Activated CD4-positive, alpha-beta T cell treated with anti-CD3 and anti-CD28 coated beads, Interleukin-2, amount 10 ng/mL, durations not matched to agents 7 days and 5 days (primary cell): ENCODE measurements around the gene CCSER1. TPM values are rescaled to one million over a fixed set of nuclear protein-coding genes. Genes with fewer than 3 reads are reported as not detected.
"Not testable (repeated sequence)": the region's sequence is repeated elsewhere in the genome, so short reads cannot be mapped to it uniquely, and the experiment has no call there.

Source experiments
- CTCF ChIA-PET: fragments of 350-600 bp; sonication (Branson Sonifier 250); formaldehyde crosslinking; loops from one replicate; lab custom pipeline; 2021; ENCODE audit warnings: antibody characterized with exemption; lab: Charles Lee
- POLR2A ChIA-PET: fragments of 350-600 bp; sonication (Branson Sonifier 250); formaldehyde crosslinking; loops from one replicate; lab custom pipeline; 2021; ENCODE audit warnings: antibody characterized with exemption; lab: Charles Lee
- DNase-seq: peaks from one replicate; pipeline ENCODE4 v3.0.0-alpha.2; 2020
- H3K27ac Mint-ChIP-seq: one replicate; pipeline ENCODE4 v1.8.0; 2021; ENCODE audit warnings: mild to moderate bottlenecking, moderate library complexity, mixed read lengths
- H3K27me3 Mint-ChIP-seq: one replicate; pipeline ENCODE4 v1.8.0; 2021; ENCODE audit warnings: mixed read lengths
- H3K36me3 Mint-ChIP-seq: one replicate; pipeline ENCODE4 v1.8.0; 2021; ENCODE audit warnings: low read depth, mixed read lengths
- H3K4me1 Mint-ChIP-seq: one replicate; pipeline ENCODE4 v1.8.0; 2021; ENCODE audit warnings: mixed read lengths
- H3K4me3 Mint-ChIP-seq: one replicate; pipeline ENCODE4 v1.8.0; 2021; ENCODE audit warnings: mild to moderate bottlenecking, moderate library complexity, mixed read lengths
- H3K9me3 Mint-ChIP-seq: one replicate; pipeline ENCODE4 v1.8.0; 2021; ENCODE audit warnings: mixed read lengths
- total RNA-seq, 2 experiments: library from RNA; stranded (reverse); gene quantifications; one replicate each; pipeline ENCODE4 v1.2.3, GENCODE V29; 2021

CCSER1 gene
- total RNA-seq, 2 experiments from 2014 or later = 0.15 TPM; not detected in 1

GRCh38 chr4:90903413-90903812, 776.2 kb downstream of the CCSER1 start:
- H3K27ac Mint-ChIP-seq, H3K4me1 Mint-ChIP-seq, CTCF ChIA-PET, DNase-seq, H3K27me3 Mint-ChIP-seq, H3K4me3 Mint-ChIP-seq, H3K36me3 Mint-ChIP-seq, POLR2A ChIA-PET: not testable (repeated sequence)
- H3K9me3 Mint-ChIP-seq = peaks cover 16% of the 10 kb centered on the region

- H3K4me1 Mint-ChIP-seq = no peaks in the 10 kb centered on the region
- H3K27me3 Mint-ChIP-seq = no peaks in the 10 kb centered on the region
- no peak for DNase-seq
- H3K4me3 Mint-ChIP-seq = no peak overlapping the region
- peaks cover 16% of the 10 kb centered on the region for H3K9me3 Mint-ChIP-seq
- POLR2A ChIA-PET = no interaction called here
- H3K27ac Mint-ChIP-seq = no peak overlapping the region
- no peaks in the 10 kb centered on the region for H3K36me3 Mint-ChIP-seq
- CTCF ChIA-PET = no interaction called here
Observed at GRCh38 chr4:90904021-90904420, 776.8 kb downstream of the CCSER1 start.

- H3K4me1 Mint-ChIP-seq = no peaks in the 10 kb centered on the region
- H3K27ac Mint-ChIP-seq = no peak overlapping the region
- CTCF ChIA-PET = no interaction called here
- DNase-seq = no peak
- no peaks in the 10 kb centered on the region for H3K36me3 Mint-ChIP-seq
- peaks cover 11% of the 10 kb centered on the region for H3K9me3 Mint-ChIP-seq
- no peaks in the 10 kb centered on the region for H3K27me3 Mint-ChIP-seq
- POLR2A ChIA-PET = no interaction called here
- H3K4me3 Mint-ChIP-seq = no peak overlapping the region
Observed at GRCh38 chr4:90906239-90906638, 779.0 kb downstream of the CCSER1 start.

DNA sequence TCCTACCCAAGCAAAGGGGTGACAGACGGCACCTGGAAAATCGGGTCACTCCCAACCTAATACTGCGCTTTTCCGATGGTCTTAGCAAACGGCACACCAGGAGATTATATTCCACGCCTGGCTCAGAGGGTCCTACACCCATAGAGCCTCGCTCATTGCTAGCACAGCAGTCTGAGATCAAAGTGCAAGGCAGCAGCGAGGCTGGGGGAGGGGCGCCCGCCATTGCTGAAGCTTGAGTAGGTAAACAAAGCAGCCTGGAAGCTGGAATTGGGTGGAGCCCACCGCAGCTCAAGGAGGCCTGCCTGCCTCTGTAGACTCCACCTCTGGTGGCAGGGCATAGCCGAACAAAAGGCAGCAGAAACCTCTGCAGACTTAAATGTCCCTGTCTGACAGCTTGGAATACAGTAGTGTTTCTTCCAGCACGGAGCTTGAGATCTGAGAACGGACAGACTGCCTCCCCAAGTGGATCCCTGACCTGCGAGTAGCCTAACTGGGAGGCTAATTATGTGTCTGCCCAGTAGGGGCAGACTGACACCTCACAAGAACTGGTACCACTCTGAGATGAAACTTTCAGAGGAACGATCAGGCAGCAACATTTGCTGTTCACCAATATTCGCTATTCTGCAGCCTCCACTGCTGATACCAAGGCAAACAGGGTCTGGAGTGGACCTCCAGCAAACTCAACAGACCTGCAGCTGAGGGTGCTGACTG, 784.7 kb downstream of the CCSER1 start:
- H3K36me3 Mint-ChIP-seq, H3K27ac Mint-ChIP-seq, H3K4me3 Mint-ChIP-seq, POLR2A ChIA-PET, H3K4me1 Mint-ChIP-seq, H3K27me3 Mint-ChIP-seq, CTCF ChIA-PET, DNase-seq: not testable (repeated sequence)
- H3K9me3 Mint-ChIP-seq = peaks cover 11% of the 10 kb centered on the region

DNA sequence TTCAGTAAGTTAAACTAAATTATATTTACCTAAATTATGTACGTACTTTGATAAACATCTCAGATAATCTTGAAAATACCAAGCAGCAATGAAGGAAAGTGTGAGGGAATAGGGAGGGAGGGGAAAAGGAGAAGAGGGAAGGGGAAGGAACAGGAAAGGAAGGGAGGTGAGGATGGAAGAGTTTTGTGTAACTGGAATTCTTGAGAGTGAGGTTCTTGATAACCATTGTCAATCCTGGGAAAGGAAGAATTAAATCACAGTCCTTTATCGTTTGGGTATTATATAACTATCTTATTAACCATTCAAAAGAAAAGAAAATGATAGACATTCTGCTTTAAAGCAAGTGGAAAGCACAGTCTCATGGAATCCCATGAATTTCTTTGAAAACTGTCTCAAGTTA, 795.0 kb downstream of the CCSER1 start:
- H3K36me3 Mint-ChIP-seq = no peaks in the 10 kb centered on the region
- ChIA-PET CTCF (no interaction called here), POLR2A (no interaction called here)
- DNase-seq = no peak
- no peaks in the 10 kb centered on the region for H3K4me1 Mint-ChIP-seq
- H3K9me3 Mint-ChIP-seq = no peaks in the 10 kb centered on the region
- H3K27me3 Mint-ChIP-seq = no peaks in the 10 kb centered on the region
- H3K27ac Mint-ChIP-seq = no peak overlapping the region
- no peak overlapping the region for H3K4me3 Mint-ChIP-seq

DNA sequence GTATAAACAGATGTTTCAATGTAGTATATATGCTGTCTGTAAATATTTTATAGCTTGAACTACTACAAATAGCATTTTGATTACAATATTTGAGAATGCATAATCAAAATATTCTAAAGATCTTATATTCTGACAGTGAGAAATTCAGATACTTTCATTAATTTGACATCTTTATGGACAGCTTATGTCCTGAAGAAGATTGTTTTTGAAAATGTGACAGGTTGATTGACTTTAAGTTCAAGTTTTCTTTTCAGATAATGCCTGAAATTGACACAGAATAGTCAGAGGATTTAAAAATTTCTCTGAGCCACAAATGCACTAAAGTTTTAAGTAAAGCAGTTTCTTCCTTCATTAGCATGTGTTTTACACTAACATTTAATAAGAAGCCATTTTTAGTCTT, 799.8 kb downstream of the CCSER1 start:
- no peak for DNase-seq
- Mint-ChIP-seq H3K4me1 (no peaks in the 10 kb centered on the region), H3K36me3 (no peaks in the 10 kb centered on the region), H3K27me3 (no peaks in the 10 kb centered on the region), H3K9me3 (no peaks in the 10 kb centered on the region), H3K4me3 (no peak overlapping the region), H3K27ac (no peak overlapping the region)
- ChIA-PET CTCF (no interaction called here), POLR2A (no interaction called here)

DNA sequence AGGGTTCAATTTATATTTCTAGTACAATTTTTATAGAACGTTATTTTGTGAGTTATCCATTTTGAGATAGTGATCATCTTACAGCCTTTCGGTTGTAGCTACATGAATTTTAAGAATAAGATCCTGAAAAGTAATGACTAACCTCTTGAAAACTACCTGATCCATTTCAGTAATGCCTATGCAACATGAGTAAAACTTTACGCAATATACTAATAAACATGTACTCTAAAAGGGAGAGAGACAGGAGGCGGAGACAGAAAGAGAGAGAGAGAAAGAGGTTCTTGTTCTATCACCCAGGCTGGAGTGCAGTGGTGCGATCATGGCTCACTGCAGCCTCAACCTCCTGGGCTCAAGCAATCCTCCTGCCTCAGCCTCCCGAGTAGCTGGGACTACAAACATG, 816.1 kb downstream of the CCSER1 start:
- ChIA-PET POLR2A (no interaction called here), CTCF (no interaction called here)
- no peak overlapping the region for H3K4me3 Mint-ChIP-seq
- DNase-seq = no peak
- H3K9me3 Mint-ChIP-seq = no peaks in the 10 kb centered on the region
- H3K4me1 Mint-ChIP-seq = no peaks in the 10 kb centered on the region
- no peak overlapping the region for H3K27ac Mint-ChIP-seq
- H3K27me3 Mint-ChIP-seq = no peaks in the 10 kb centered on the region
- H3K36me3 Mint-ChIP-seq = no peaks in the 10 kb centered on the region

- POLR2A ChIA-PET = no interaction called here
- peaks cover 2% of the 10 kb centered on the region for H3K9me3 Mint-ChIP-seq
- H3K4me3 Mint-ChIP-seq = no peak overlapping the region
- H3K36me3 Mint-ChIP-seq = no peaks in the 10 kb centered on the region
- no peak overlapping the region for H3K27ac Mint-ChIP-seq
- no peaks in the 10 kb centered on the region for H3K4me1 Mint-ChIP-seq
- DNase-seq = no peak
- CTCF ChIA-PET = no interaction called here
- H3K27me3 Mint-ChIP-seq = no peaks in the 10 kb centered on the region
Observed at GRCh38 chr4:90946945-90947344, 819.8 kb downstream of the CCSER1 start.

DNA sequence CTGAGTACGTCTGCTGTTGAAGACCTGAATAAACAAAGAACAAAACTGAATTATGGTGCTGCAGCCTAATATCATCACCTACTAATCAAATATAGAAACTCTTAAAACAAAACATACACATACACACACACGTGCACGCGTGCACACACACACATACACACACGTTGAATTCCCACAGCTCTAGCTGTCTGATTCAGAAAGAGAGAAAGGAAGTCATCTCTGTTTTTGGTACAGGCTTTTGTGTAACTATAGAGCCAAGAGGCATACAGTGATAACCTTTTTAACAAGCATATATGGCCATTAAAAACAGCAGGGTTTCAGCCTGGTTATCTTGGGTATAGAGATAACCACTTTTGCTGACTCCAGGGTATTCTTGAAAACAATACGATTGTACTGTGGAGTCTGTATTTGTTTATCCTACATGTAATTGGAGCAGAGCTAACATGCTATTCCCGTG, 823.2 kb downstream of the CCSER1 start:
- Mint-ChIP-seq H3K36me3 (no peaks in the 10 kb centered on the region), H3K9me3 (peaks cover 2% of the 10 kb centered on the region), H3K4me1 (no peaks in the 10 kb centered on the region), H3K27ac (no peak overlapping the region), H3K27me3 (no peaks in the 10 kb centered on the region), H3K4me3 (no peak overlapping the region)
- CTCF ChIA-PET = no interaction called here
- DNase-seq = no peak
- POLR2A ChIA-PET = no interaction called here

DNA sequence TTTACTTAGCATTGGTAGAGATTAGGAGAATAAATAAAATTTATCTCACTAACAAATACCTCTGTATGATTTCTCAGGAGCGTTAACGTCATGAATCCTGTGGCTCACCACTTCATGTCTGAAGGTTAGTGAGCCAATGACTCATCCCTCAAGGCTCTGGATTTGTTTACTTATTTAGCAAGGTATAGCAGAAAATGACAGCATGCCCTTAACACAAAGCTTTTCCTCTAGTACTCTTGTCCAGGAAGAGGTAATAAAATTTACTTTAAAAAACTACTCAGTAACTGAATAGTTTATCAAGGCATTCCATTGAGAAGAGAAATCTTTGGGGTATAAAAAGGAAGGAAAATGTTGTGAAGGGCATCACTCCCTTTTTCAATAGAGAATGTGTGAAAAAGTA, 823.8 kb downstream of the CCSER1 start:
- Mint-ChIP-seq H3K27ac (no peak overlapping the region), H3K4me3 (no peak overlapping the region), H3K27me3 (no peaks in the 10 kb centered on the region), H3K4me1 (no peaks in the 10 kb centered on the region), H3K36me3 (no peaks in the 10 kb centered on the region), H3K9me3 (peaks cover 2% of the 10 kb centered on the region)
- ChIA-PET CTCF (no interaction called here), POLR2A (no interaction called here)
- no peak for DNase-seq

DNA sequence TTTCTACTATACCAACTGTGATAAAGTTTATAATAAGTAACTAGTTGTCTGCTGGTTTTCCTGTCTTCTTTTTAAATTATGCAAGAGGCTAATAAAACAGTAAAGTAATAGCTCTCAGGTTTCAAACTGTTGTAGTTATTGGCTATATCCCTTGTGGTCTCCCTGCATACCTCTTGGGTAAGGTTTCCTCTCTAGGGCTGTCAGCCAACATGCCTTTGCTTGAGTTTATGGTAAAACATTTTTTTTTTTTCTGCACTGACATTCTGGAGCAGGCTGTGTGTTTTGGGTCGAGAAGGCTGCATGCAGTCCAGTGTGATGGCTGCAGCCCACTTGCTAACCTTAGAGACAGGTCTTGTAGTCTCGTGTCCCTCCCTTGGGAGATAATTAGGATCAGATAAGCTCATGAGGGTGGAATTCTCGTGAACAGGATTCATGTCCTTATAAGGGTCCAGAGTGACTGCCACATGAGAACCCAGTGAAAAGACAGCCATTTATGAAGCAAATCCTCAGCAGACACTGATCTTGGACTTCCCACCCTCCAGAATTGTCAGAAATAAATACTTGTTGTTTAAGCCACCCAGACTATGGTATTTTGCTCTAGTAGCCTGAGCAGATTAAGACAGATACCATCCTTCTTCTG, 831.2 kb downstream of the CCSER1 start:
- H3K27me3 Mint-ChIP-seq = no peaks in the 10 kb centered on the region
- no peak for DNase-seq
- H3K9me3 Mint-ChIP-seq = no peaks in the 10 kb centered on the region
- H3K4me1 Mint-ChIP-seq = no peaks in the 10 kb centered on the region
- H3K4me3 Mint-ChIP-seq = no peak overlapping the region
- ChIA-PET POLR2A (no interaction called here), CTCF (no interaction called here)
- no peaks in the 10 kb centered on the region for H3K36me3 Mint-ChIP-seq
- no peak overlapping the region for H3K27ac Mint-ChIP-seq

GRCh38 chr4:90960433-90960832, 833.2 kb downstream of the CCSER1 start:
- H3K27ac Mint-ChIP-seq = no peak overlapping the region
- H3K4me3 Mint-ChIP-seq = no peak overlapping the region
- no peaks in the 10 kb centered on the region for H3K9me3 Mint-ChIP-seq
- H3K27me3 Mint-ChIP-seq = no peaks in the 10 kb centered on the region
- ChIA-PET CTCF (no interaction called here), POLR2A (no interaction called here)
- no peaks in the 10 kb centered on the region for H3K36me3 Mint-ChIP-seq
- H3K4me1 Mint-ChIP-seq = no peaks in the 10 kb centered on the region
- no peak for DNase-seq

GRCh38 chr4:90960840-90961239, 833.6 kb downstream of the CCSER1 start:
- H3K9me3 Mint-ChIP-seq = no peaks in the 10 kb centered on the region
- CTCF ChIA-PET = no interaction called here
- H3K36me3 Mint-ChIP-seq = no peaks in the 10 kb centered on the region
- POLR2A ChIA-PET = no interaction called here
- H3K27me3 Mint-ChIP-seq = no peaks in the 10 kb centered on the region
- no peaks in the 10 kb centered on the region for H3K4me1 Mint-ChIP-seq
- no peak overlapping the region for H3K27ac Mint-ChIP-seq
- H3K4me3 Mint-ChIP-seq = no peak overlapping the region
- DNase-seq = no peak

DNA sequence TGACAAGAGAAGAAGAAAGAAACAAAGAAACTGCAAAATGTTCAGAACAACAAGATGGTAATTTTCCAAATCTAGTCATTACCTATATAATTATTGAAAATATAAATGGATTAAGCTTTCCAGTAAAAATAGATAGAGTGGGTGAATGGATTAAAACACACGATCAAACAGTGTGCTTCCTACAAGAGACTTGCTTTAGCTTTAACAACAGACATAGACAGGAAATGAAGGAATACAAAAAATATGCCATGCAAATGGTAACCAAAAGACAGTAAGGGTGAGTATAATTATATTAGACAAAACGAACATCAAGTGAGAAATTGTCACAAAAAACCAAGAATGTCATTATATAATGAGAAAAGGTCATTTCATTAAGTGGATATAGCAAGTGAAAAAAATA, 842.8 kb downstream of the CCSER1 start:
- no peak overlapping the region for H3K4me3 Mint-ChIP-seq
- no peak overlapping the region for H3K27ac Mint-ChIP-seq
- no peaks in the 10 kb centered on the region for H3K4me1 Mint-ChIP-seq
- no peaks in the 10 kb centered on the region for H3K27me3 Mint-ChIP-seq
- no peak for DNase-seq
- H3K9me3 Mint-ChIP-seq = no peaks in the 10 kb centered on the region
- CTCF ChIA-PET = no interaction called here
- POLR2A ChIA-PET = no interaction called here
- H3K36me3 Mint-ChIP-seq = no peaks in the 10 kb centered on the region
